HEK293 (cell line): Measurements from ENCODE around the gene CWC25.

Source experiments
- BCL11A ChIP-seq: fragments of 450-650 bp; formaldehyde crosslinking; IDR thresholded peaks from 2 replicates; pipeline ENCODE4 v1.5.1; 2016; ENCODE audit warnings: low read depth, missing biosample characterization, missing genetic modification characterization
- GFI1B ChIP-seq: fragments of 450-650 bp; formaldehyde crosslinking; IDR thresholded peaks from 2 replicates; pipeline ENCODE4 v1.5.1; 2016; ENCODE audit warnings: missing biosample characterization, missing genetic modification characterization
- MYNN ChIP-seq: fragments of 450-650 bp; formaldehyde crosslinking; IDR thresholded peaks from 2 replicates; pipeline ENCODE4 v1.5.1; 2016; ENCODE audit warnings: missing biosample characterization, missing genetic modification characterization, borderline replicate concordance
- SETDB1 ChIP-seq: IDR thresholded peaks from one replicate; pipeline ENCODE4 v1.6.1; 2017; ENCODE audit warnings: mild to moderate bottlenecking, low read length, moderate library complexity, mixed read lengths; ENCODE audit not compliant: insufficient read length
- SP7 ChIP-seq: fragments of 450-650 bp; formaldehyde crosslinking; IDR thresholded peaks from 2 replicates; pipeline ENCODE4 v1.5.1; 2016; ENCODE audit warnings: missing biosample characterization, missing genetic modification characterization
- YY1 ChIP-seq: fragments of 450-650 bp; formaldehyde crosslinking; IDR thresholded peaks from 2 replicates; pipeline ENCODE4 v1.5.1; 2018; ENCODE audit warnings: missing biosample characterization, missing genetic modification characterization
- ZBTB17 ChIP-seq: fragments of 450-650 bp; formaldehyde crosslinking; IDR thresholded peaks from 2 replicates; pipeline ENCODE4 v1.5.1; 2016; ENCODE audit warnings: missing biosample characterization, missing genetic modification characterization
- ZFHX2 ChIP-seq: fragments of 450-650 bp; formaldehyde crosslinking; conservative IDR thresholded peaks from 2 replicates; pipeline ENCODE4 v1.5.1; 2016; ENCODE audit warnings: missing biosample characterization, missing genetic modification characterization
- ZNF138 ChIP-seq: fragments of 450-650 bp; formaldehyde crosslinking; IDR thresholded peaks from 2 replicates; pipeline ENCODE4 v1.5.1; 2016; ENCODE audit warnings: missing biosample characterization, missing genetic modification characterization, borderline replicate concordance
- ZNF19 ChIP-seq: fragments of 450-650 bp; formaldehyde crosslinking; IDR thresholded peaks from 2 replicates; pipeline ENCODE4; 2016; ENCODE audit warnings: missing biosample characterization, missing genetic modification characterization, low read depth
- ZNF248 ChIP-seq: fragments of 450-650 bp; formaldehyde crosslinking; IDR thresholded peaks from 2 replicates; pipeline ENCODE4 v1.5.1; 2017; ENCODE audit warnings: missing biosample characterization, missing genetic modification characterization
- ZNF488 ChIP-seq: fragments of 450-650 bp; formaldehyde crosslinking; IDR thresholded peaks from 2 replicates; pipeline ENCODE4 v1.5.1; 2016; ENCODE audit warnings: missing biosample characterization, missing genetic modification characterization
- ZNF555 ChIP-seq: fragments of 450-650 bp; formaldehyde crosslinking; conservative IDR thresholded peaks from 2 replicates; pipeline ENCODE4 v1.5.1; 2017; ENCODE audit warnings: missing biosample characterization, mild to moderate bottlenecking, missing genetic modification characterization, inconsistent platforms
- ZNF558 ChIP-seq: fragments of 450-650 bp; formaldehyde crosslinking; IDR thresholded peaks from 2 replicates; pipeline ENCODE4 v1.5.1; 2016; ENCODE audit warnings: missing biosample characterization, missing genetic modification characterization
- ZNF580 ChIP-seq: fragments of 450-650 bp; formaldehyde crosslinking; IDR thresholded peaks from 2 replicates; pipeline ENCODE4 v1.5.1; 2016; ENCODE audit warnings: missing biosample characterization, missing genetic modification characterization
- ZNF610 ChIP-seq: fragments of 450-650 bp; formaldehyde crosslinking; IDR thresholded peaks from 2 replicates; pipeline ENCODE4 v1.5.1; 2016; ENCODE audit warnings: missing biosample characterization, missing genetic modification characterization, borderline replicate concordance
- ZNF660 ChIP-seq: fragments of 450-650 bp; IDR thresholded peaks from 2 replicates; pipeline ENCODE4 v1.5.1; 2018; ENCODE audit warnings: missing biosample characterization, mild to moderate bottlenecking, missing genetic modification characterization
- ZNF677 ChIP-seq: fragments of 450-650 bp; IDR thresholded peaks from 2 replicates; pipeline ENCODE4 v1.5.0; 2018; ENCODE audit warnings: missing biosample characterization, mild to moderate bottlenecking, missing genetic modification characterization, moderate library complexity
- ZNF777 ChIP-seq: fragments of 450-650 bp; formaldehyde crosslinking; IDR thresholded peaks from 2 replicates; pipeline ENCODE4 v1.5.1; 2017; ENCODE audit warnings: missing biosample characterization, missing genetic modification characterization, borderline replicate concordance
- ZSCAN30 ChIP-seq: fragments of 450-650 bp; IDR thresholded peaks from 2 replicates; pipeline ENCODE4 v1.5.1; 2018; ENCODE audit warnings: missing biosample characterization, mild to moderate bottlenecking, missing genetic modification characterization, moderate library complexity
- ZSCAN5A ChIP-seq: fragments of 450-650 bp; formaldehyde crosslinking; IDR thresholded peaks from 2 replicates; pipeline ENCODE4 v1.5.1; 2016; ENCODE audit warnings: missing biosample characterization, missing genetic modification characterization
- TF ChIP-seq, protein P1 (sequence below): fragments of 450-650 bp; formaldehyde crosslinking; IDR thresholded peaks from 2 replicates; pipeline ENCODE4 v1.5.1; 2016; ENCODE audit warnings: missing biosample characterization, missing genetic modification characterization
- TF ChIP-seq, protein P2 (sequence below): fragments of 450-650 bp; formaldehyde crosslinking; conservative IDR thresholded peaks from 2 replicates; pipeline ENCODE4 v1.5.1; 2016; ENCODE audit warnings: low read depth, missing biosample characterization, missing genetic modification characterization
- TF ChIP-seq, protein P3 (sequence below): fragments of 450-650 bp; formaldehyde crosslinking; IDR thresholded peaks from 2 replicates; pipeline ENCODE4 v1.5.1; 2016; ENCODE audit warnings: missing biosample characterization, missing genetic modification characterization
- TF ChIP-seq, protein P4 (sequence below): sonication (generic); formaldehyde crosslinking; IDR thresholded peaks from 2 replicates; pipeline ENCODE4 v1.8.1; 2022; ENCODE audit warnings: mild to moderate bottlenecking, moderate library complexity, missing genetic modification reagents

The CWC25 gene

GRCh38 chr17:38824899-38825761 lies at the start of gene CWC25 (continued):
- 0 out of 2 replicates have a peak, but pooled peaks have one; percentile 50 for TF ChIP-seq ZSCAN30 (tag by site-specific recombination)
- TF ChIP-seq, protein P1, sequence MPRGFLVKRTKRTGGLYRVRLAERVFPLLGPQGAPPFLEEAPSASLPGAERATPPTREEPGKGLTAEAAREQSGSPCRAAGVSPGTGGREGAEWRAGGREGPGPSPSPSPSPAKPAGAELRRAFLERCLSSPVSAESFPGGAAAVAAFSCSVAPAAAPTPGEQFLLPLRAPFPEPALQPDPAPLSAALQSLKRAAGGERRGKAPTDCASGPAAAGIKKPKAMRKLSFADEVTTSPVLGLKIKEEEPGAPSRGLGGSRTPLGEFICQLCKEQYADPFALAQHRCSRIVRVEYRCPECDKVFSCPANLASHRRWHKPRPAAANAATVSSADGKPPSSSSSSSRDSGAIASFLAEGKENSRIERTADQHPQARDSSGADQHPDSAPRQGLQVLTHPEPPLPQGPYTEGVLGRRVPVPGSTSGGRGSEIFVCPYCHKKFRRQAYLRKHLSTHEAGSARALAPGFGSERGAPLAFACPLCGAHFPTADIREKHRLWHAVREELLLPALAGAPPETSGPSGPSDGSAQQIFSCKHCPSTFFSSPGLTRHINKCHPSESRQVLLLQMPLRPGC (tag by site-specific recombination) = peak; percentile 85
- TF ChIP-seq, protein P2, sequence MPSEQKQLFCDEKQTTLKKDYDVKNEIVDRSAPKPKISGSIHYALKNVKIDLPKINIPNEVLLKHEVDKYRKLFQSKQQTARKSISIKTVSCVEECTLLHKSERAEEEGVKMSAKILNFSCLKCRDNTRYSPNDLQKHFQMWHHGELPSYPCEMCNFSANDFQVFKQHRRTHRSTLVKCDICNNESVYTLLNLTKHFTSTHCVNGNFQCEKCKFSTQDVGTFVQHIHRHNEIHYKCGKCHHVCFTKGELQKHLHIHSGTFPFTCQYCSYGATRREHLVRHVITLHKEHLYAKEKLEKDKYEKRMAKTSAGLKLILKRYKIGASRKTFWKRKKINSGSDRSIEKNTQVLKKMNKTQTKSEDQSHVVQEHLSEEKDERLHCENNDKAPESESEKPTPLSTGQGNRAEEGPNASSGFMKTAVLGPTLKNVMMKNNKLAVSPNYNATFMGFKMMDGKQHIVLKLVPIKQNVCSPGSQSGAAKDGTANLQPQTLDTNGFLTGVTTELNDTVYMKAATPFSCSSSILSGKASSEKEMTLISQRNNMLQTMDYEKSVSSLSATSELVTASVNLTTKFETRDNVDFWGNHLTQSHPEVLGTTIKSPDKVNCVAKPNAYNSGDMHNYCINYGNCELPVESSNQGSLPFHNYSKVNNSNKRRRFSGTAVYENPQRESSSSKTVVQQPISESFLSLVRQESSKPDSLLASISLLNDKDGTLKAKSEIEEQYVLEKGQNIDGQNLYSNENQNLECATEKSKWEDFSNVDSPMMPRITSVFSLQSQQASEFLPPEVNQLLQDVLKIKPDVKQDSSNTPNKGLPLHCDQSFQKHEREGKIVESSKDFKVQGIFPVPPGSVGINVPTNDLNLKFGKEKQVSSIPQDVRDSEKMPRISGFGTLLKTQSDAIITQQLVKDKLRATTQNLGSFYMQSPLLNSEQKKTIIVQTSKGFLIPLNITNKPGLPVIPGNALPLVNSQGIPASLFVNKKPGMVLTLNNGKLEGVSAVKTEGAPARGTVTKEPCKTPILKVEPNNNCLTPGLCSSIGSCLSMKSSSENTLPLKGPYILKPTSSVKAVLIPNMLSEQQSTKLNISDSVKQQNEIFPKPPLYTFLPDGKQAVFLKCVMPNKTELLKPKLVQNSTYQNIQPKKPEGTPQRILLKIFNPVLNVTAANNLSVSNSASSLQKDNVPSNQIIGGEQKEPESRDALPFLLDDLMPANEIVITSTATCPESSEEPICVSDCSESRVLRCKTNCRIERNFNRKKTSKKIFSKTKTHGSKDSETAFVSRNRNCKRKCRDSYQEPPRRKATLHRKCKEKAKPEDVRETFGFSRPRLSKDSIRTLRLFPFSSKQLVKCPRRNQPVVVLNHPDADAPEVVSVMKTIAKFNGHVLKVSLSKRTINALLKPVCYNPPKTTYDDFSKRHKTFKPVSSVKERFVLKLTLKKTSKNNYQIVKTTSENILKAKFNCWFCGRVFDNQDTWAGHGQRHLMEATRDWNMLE = peak; percentile 80
- peak; percentile 65; the same call in 1 of the 2 replicates for TF ChIP-seq ZSCAN5A (tag by site-specific recombination)
- peak; percentile 74; the same call in 1 of the 2 replicates for TF ChIP-seq YY1 (tag by site-specific recombination)
- peak; percentile 97 for TF ChIP-seq ZBTB17 (tag by site-specific recombination)
- no peak for TF ChIP-seq ZNF19 (tag by site-specific recombination)
- TF ChIP-seq ZNF488 (tag by site-specific recombination) = no peak
- no peak for TF ChIP-seq ZNF677 (tag by site-specific recombination)
- TF ChIP-seq ZNF558 (tag by site-specific recombination) = peak; percentile 56; the same call in 1 of the 2 replicates
- TF ChIP-seq MYNN (tag by site-specific recombination) = no peak; the same call in 1 of the 2 replicates
- TF ChIP-seq, protein P3, sequence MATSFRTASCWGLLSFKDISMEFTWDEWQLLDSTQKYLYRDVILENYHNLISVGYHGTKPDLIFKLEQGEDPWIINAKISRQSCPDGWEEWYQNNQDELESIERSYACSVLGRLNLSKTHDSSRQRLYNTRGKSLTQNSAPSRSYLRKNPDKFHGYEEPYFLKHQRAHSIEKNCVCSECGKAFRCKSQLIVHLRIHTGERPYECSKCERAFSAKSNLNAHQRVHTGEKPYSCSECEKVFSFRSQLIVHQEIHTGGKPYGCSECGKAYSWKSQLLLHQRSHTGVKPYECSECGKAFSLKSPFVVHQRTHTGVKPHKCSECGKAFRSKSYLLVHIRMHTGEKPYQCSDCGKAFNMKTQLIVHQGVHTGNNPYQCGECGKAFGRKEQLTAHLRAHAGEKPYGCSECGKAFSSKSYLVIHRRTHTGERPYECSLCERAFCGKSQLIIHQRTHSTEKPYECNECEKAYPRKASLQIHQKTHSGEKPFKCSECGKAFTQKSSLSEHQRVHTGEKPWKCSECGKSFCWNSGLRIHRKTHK = no peak
- peak; percentile 95 for TF ChIP-seq ZNF580 (tag by site-specific recombination)
- no peak for TF ChIP-seq ZNF777 (tag by site-specific recombination)
- TF ChIP-seq ZNF138 (tag by site-specific recombination) = no peak
- TF ChIP-seq ZNF610 = peak; percentile 76; the same call in 1 of the 2 replicates
- peak; percentile 87 for TF ChIP-seq SP7
- TF ChIP-seq ZFHX2 (tag by site-specific recombination) = peak; percentile 45; the same call in 1 of the 2 replicates
- peak; percentile 91 for TF ChIP-seq ZNF660 (tag by site-specific recombination)
- 0 out of 2 replicates have a peak, but pooled peaks have one; percentile 25 for TF ChIP-seq BCL11A (tag by site-specific recombination)
- TF ChIP-seq SETDB1 = no peak
- TF ChIP-seq ZNF555 (tag by site-specific recombination) = no peak
- no peak for TF ChIP-seq ZNF248 (tag by site-specific recombination)
- TF ChIP-seq, protein P4, sequence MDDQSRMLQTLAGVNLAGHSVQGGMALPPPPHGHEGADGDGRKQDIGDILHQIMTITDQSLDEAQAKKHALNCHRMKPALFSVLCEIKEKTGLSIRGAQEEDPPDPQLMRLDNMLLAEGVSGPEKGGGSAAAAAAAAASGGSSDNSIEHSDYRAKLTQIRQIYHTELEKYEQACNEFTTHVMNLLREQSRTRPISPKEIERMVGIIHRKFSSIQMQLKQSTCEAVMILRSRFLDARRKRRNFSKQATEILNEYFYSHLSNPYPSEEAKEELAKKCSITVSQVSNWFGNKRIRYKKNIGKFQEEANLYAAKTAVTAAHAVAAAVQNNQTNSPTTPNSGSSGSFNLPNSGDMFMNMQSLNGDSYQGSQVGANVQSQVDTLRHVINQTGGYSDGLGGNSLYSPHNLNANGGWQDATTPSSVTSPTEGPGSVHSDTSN (CRISPR knock-in tag) = peak; percentile 46; the same call in 1 of the 2 replicates
- 0 out of 2 replicates have a peak, but pooled peaks have one; percentile 35 for TF ChIP-seq GFI1B (tag by site-specific recombination)
